NCI-H2171 treated with DMSO at 0.1 percent for 48 hours (cell line): Measurements from ENCODE around the gene C18orf32.
A peak's percentile ranks its signal among the peaks of the same experiment; 100 is the strongest.
"Not testable (repeated sequence)": the region's sequence is repeated elsewhere in the genome, so short reads cannot be mapped to it uniquely, and the experiment has no call there.

Experiments used
- DNase-seq: peaks from one replicate; lab custom pipeline; 2025; lab: John Stamatoyannopoulos, UW

C18orf32 gene

DNA sequence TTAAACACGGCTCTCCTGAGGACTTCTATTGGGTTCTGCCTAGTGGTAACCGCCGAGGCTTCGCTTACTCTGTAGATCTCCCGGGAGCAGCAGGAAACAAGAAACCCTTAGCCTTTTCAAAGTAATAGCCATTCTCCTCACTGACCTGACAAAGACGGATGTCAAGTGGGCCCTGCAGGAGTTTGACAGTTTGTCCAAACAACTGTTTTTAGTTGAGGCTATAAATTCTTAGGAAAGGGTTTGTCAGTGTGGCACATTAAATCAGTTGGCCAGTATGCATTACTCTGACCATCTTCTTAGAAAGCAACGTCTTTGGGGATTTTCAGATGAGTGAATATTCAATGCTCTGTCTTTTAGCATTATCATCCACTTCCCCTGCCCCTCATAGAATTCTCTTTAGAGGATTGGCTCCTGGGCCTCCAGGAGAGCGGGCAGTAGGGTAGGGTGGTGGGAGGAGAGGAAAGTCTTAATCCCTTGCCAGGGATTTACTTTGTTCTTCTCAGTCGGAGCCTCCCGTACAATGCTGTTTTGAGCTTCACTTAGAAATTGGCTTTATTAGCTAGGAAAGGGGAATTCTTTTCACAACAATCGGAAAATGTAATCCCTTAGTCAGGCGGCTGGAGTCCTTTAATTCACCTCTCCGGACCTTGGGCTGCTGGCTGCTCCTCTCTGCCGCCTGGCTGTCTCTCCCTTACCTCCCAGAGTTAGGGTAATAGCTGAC, 13.3 kb upstream of the C18orf32 start:
- no peak for DNase-seq

- no peak for DNase-seq
Measured at GRCh38 chr18:49499046-49499637, 12.1 kb upstream of the C18orf32 start.

GRCh38 chr18:49495480-49495879, 8.4 kb upstream of the C18orf32 start:
- no peak for DNase-seq

DNA sequence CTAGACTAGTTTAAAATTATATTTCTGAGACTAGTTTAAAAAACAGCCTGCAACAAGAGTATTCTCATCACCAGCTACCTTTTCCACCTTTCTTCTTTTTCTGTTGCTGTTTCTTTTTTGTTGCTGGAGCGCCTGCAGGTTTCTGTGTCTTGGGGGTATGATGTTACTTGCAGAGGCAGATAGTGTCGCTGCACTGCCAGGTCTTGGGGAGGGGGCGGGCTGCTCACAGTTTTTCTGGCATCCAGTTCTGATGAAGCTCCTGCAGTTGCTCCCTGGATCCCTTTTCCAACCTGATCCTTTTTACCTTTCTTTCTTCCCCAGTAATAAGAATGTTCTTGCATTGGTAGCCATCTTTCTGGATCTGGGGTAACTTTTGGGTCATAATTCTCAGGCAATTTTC, 8.0 kb upstream of the C18orf32 start:
- no peak for DNase-seq

DNA sequence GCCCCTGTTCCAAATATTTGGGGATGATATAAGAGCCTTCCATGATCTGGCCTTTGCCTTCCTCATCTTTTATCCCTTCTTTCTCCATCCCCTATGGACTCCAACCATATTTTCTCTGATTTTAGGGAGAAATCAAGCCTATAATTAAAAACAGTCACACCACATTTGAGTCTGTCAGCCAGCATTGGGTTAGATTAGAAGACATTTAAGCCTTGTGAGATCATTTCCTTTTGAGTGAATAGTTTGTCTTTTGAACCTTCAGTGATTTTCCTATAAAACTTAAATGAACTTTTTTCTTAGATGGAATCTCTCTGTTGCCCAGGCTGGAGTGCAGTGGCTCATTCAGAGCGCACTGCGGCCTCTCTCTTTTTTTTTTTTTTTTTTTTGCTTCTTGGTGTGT, 7.6 kb upstream of the C18orf32 start:
- DNase-seq = no peak

DNA sequence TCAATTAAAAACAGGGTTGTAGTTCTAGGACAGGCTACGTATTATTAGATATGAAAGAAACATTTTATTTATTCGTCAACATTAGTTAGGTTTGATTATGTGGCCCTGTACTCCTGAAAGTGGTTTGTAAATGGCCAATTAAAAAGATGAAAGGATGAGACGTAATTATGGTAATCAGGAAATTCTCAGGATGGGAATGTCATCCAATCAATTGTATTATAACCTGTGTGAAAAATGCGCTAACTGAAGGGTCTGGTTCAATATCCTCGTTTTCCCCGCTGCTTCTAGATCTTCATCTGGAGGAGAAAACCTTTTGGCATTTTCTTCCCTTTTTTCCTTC, 5.6 kb upstream of the C18orf32 start:
- DNase-seq = no peak

DNA sequence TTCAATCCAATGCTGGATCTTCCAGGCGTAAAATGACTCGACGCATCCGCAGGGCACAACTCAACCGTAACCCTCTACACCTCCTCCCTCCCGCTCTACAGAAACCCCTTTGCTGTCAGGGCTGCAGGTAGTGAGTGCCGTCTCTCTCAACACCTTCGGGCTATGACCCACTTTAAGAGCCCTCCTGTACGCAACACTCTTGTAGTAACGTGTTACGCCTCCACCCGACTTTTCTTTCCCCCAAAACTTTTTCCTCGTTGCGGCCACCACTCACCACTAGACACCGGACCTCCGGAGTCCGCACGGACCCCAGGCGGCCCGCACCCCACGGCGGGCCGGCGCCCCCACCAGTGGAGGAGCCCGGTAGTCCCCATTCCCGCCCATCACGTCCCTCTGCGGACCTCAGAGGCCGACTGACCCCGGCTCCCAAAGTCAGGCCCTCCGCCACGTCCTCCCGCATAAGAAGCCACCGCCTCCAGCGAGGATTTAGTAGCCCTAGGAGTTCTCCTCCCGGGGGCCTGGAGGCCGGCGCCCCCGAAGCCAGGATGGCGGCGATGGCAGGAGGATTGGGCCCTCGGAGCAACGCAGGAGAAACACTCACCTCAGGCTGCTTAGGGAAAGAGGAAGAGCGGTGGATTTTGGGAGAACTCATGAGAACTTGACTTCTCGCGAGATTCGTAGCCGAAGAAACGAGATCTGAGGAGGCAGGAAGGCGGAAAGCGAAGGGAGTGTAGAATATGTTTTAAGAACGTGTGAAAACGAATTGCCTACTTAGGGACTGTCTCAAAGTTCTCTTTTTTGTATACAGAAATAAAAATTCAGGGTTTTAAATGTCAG, 5.0 kb upstream of the C18orf32 start, which contains the start of gene RPL17:
Gene RPL17 (minus strand): TSS at position 609 of the 837 bp plus-strand sequence.
- peak; percentile 99 for DNase-seq

DNA sequence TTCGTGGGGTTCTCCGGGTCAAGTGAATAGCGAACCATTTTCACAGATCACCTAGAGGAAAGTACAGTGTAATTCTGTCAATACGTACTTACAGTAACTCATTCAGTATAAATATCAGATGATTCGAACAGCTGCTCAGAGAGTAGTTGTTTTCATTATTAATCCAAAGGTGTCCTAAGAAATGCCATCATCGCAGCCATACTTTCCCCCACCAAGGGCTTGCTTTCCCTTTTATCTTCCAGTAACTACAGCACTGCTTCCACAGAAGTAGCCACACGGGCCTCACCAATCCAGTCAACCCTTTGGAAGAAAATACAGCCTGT, 4.5 kb upstream of the C18orf32 start:
- DNase-seq = no peak

GRCh38 chr18:49490246-49490762, 3.3 kb upstream of the C18orf32 start:
- no peak for DNase-seq

DNA sequence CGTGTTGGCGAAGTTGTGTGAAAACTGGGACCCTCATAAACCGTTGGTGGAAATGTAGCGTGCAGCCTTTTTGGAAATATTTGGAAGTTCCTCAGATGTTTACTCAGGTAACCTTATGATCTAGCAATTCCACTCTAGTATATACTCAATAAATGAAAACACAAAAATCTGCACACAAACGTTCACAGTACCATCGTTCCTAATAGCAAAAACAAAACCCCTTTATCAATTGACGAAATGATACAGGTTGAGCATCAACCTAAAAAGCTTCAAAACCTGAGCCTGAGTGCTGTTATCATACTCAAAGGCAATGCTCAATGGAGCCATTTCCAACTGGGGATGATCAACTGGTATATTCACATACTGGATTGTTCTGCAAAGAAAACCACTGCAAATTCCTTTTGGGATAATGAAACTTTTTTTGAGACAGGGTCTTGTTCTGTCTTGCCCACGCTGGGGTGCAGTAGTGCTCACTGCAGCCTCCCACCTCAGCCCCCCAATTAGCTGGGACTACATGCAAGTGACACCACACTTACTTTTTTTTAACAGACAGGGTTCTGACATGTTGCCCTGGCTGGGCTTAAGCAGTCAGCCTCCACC, 777 bp upstream of the C18orf32 start:
- no peak for DNase-seq

GRCh38 chr18:49486606-49486952, 455 bp downstream of the C18orf32 start:
- peak; percentile 72 for DNase-seq

DNA sequence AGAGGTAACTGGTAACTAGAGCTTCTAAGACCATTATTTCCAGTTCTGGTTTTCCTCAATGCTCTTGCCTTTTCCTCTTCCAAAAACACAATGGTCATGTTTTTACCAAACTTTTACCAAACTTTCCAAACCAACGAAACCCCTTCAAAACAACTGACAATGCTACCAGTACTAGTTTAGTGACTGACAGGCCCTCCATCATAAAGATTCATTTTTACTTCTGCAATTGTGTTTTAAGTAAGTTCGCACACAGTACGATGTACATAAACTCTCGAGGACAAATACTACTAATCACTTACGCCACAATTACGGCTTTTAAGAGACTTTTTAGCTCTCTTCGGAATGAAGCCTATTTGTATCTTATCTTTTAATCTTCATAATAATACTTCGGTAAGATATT, 900 bp downstream of the C18orf32 start:
- no peak for DNase-seq

GRCh38 chr18:49483198-49483597, 3.8 kb downstream of the C18orf32 start:
- DNase-seq = no peak

DNA sequence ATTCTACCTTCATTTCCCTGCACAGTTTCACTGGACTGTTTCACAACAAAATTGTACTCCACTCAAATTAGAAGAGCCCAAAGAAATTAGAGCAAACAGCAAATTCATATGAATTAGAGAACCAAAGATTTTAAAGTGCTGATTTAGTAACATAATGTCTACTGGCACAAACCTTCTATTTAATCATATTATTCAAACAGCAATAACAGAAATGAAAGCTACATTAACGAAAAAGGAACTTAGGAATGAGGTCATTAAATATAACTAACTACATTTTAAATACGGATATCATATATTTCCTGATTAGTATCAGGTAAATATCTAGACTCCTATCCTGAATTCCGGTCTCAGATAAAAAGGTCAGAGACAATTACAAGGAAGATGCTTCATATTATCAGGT, 5.1 kb downstream of the C18orf32 start:
- no peak for DNase-seq

DNA sequence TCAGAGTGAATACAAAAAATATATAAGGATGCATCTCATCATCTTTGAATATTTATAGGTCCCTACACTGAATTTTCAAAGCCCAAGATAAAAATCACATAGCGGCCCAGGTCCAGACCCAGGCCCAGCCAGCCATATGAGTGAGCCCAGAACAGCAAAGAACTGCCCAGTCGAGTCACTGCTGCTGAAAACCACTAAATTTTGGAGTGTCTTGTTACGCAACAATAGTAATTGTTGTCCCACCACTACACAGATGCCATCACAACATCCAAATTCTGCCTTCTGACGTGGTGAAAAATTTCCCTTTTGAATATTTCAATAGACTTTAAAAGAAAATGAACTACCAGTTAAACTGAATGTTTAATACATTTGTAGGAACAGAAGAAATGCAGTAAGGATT, 5.7 kb downstream of the C18orf32 start:
- DNase-seq = no peak

- no peak for DNase-seq
Measured at GRCh38 chr18:49479381-49480137, 7.5 kb downstream of the C18orf32 start.

GRCh38 chr18:49476664-49477411, 10.2 kb downstream of the C18orf32 start:
- no peak for DNase-seq

- not testable (repeated sequence) for DNase-seq
Measured at GRCh38 chr18:49474935-49475334, 12.1 kb downstream of the C18orf32 start.

DNA sequence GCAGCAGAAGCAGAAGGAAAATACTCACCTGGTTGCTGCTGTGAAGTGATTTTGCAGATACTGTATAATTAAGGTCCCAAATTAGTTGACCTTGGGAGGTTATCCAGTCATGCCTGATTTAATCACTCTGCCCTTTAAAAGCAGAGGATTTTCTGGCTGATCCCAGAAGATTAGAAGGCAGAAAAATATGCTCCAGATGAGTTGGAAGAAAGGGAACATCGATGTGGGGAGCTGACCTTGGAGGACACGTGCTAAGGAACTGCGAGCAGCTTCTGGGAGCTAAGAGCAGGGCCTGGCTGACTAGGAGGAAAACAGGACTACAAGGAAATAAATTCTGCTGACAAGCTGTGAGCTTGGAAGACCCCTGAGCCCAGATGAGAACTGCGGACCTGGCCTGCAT, 13.3 kb downstream of the C18orf32 start:
- DNase-seq = no peak

DNA sequence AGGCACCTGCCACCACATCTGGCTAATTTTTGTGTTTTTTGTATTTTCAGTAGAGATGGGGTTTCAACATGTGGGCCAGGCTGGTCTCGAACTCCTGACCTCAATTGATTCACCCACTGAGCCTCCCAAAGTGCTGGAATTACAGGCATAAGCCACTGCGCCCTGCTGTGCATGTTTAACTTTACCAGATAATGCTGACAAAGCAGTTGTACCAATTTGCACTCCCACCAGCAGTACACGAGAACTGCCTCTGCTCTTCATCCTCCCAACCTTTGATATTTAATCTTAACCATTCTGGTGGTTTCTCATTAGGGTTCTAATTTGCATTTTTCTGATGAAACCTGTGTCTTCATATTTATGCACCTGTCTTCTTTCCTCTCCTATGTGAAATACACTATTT, 14.6 kb downstream of the C18orf32 start:
- DNase-seq = no peak

GRCh38 chr18:49471532-49471931, 15.5 kb downstream of the C18orf32 start:
- no peak for DNase-seq
